Activated gamma-delta T cell treated with Interleukin-2 at 50 U/mL for 16 hours (primary cell): ENCODE results near the gene MARCHF9.

Experiments
- DNase-seq: peaks from one replicate; pipeline ENCODE4 v3.0.0-alpha.2; 2020

MARCHF9 gene

DNA sequence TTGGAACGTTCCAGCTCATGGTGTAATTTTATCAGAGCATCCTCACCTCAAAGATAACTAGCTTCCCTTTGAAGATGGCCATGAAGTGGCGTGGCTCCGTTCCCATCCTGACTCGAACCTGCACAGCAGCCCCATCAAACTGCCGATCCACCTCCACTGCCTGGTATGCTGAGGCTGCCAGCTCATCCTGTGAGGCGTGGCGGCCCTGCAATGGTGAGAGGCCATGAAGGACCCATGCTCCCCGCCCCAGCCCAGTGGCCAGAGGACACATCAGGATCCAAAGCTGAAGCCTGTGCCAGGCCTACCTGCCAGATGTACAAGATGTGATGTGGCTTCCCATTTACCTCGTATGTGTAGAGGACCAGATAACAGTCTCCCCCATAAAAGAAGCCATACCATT is 52.4 kb downstream of the MARCHF9 start:
- no peak for DNase-seq

DNA sequence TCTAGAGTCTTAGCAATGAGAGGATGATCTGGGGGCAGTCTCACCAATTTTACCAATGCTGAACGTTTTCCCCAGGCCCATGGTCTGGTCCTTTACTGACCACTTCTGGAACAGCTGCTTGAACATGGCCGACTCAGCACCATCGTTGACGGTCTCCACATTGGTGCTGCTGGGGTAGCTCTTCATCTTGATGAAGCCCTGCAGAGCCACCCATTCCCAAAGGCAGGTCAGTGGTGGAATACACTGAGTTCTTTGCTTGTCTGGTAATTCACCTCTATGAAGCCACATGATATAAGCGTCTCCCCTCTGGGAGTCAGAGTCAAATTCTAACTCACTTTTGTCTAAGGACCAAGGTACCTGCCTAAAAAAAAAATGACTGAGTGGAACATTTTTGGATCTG is 53.4 kb downstream of the MARCHF9 start:
- DNase-seq, result no peak

DNA sequence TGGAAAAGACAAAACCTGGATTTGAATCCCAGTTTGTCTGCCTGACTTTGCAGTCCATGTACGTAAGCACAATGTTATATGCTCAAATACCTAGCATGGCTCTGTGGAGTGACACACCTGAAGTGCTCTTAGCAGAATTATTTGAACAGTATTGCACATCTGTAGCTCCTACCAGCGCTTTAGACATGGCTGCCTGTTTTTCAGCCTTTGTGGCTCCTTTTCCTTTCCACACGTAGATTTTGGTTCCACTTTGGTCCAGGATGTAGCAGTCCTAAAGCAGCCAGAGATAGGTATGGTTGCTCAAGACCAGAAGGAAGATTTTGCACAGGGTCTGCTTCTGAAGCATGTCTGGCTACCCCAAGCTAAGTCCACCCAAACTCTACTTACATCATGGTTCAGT is 54.5 kb downstream of the MARCHF9 start:
- DNase-seq, result no peak
